Activated CD4-positive, alpha-beta T cell treated with anti-CD3 and anti-CD28 coated beads, Interleukin-2, amount 50 U/mL, for 24 hours (primary cell): Measurements from ENCODE around the gene SGCD.

Experiments used
- DNase-seq, 2 donors: peaks; one replicate each; pipeline ENCODE4 v3.0.0-alpha.2; 2020; ENCODE audit warnings: low read depth in 1 of 2, low spot score in 1 of 2

The SGCD gene

GRCh38 chr5:156326718-156327259 lies at the start of gene SGCD:
Gene SGCD, plus strand, starts transcription at chr5:156327164.
- DNase-seq = no peak

- DNase-seq = no peak
Measured at GRCh38 chr5:156277290-156277689, 49.7 kb upstream of the SGCD start.

GRCh38 chr5:156295431-156295830 lies 31.5 kb upstream of the SGCD start:
- DNase-seq = no peak

GRCh38 chr5:156310115-156310514 lies 16.8 kb upstream of the SGCD start:
- no peak for DNase-seq

- no peak for DNase-seq
Measured at GRCh38 chr5:156312897-156313694, 13.9 kb upstream of the SGCD start.

- no peak for DNase-seq
Measured at GRCh38 chr5:156314416-156314815, 12.5 kb upstream of the SGCD start.

- DNase-seq = no peak
Measured at GRCh38 chr5:156322666-156323065, 4.3 kb upstream of the SGCD start.

GRCh38 chr5:156327296-156327695 lies 332 bp downstream of the SGCD start:
- no peak for DNase-seq

GRCh38 chr5:156328161-156328560 lies 1.2 kb downstream of the SGCD start:
- DNase-seq = no peak

GRCh38 chr5:156328766-156329165 lies 1.8 kb downstream of the SGCD start:
- DNase-seq = no peak

GRCh38 chr5:156329171-156329611 lies 2.2 kb downstream of the SGCD start:
- no peak for DNase-seq

- DNase-seq = no peak
Measured at GRCh38 chr5:156330141-156330870, 3.3 kb downstream of the SGCD start.

- no peak for DNase-seq
Measured at GRCh38 chr5:156331181-156331580, 4.2 kb downstream of the SGCD start.

GRCh38 chr5:156331845-156332244 lies 4.9 kb downstream of the SGCD start:
- DNase-seq = no peak

GRCh38 chr5:156332245-156332644 lies 5.3 kb downstream of the SGCD start:
- DNase-seq = no peak

GRCh38 chr5:156339139-156339841 lies 12.3 kb downstream of the SGCD start:
- no peak for DNase-seq

GRCh38 chr5:156340893-156341292 lies 13.9 kb downstream of the SGCD start:
- no peak for DNase-seq

- no peak for DNase-seq
Measured at GRCh38 chr5:156350256-156350655, 23.3 kb downstream of the SGCD start.

GRCh38 chr5:156351423-156351822 lies 24.5 kb downstream of the SGCD start:
- DNase-seq = no peak

GRCh38 chr5:156354571-156354970 lies 27.6 kb downstream of the SGCD start:
- DNase-seq = no peak

GRCh38 chr5:156356238-156356637 lies 29.3 kb downstream of the SGCD start:
- DNase-seq = no peak

- no peak for DNase-seq
Measured at GRCh38 chr5:156359476-156359875, 32.5 kb downstream of the SGCD start.
